ENCODE data around the gene NID1. TPM values are rescaled to one million over a fixed set of nuclear protein-coding genes. Genes with fewer than 3 reads are reported as not detected.

The NID1 gene
- total RNA-seq, 1 experiment from 2014 or later: 0.32 TPM

- TF ChIP-seq CBX3 (IDR thresholded peaks at IDR 0.05; ENCODE audit: low read depth): no peak
- no peak for TF ChIP-seq ELF1 (IDR thresholded peaks at IDR 0.05; ENCODE audit: borderline replicate concordance, low read depth)
- no peak for TF ChIP-seq CEBPB (IDR thresholded peaks at IDR 0.05; ENCODE audit: low read depth)
- TF ChIP-seq JUND (IDR thresholded peaks at IDR 0.05): no peak
- TF ChIP-seq ZNF274 (IDR thresholded peaks at IDR 0.05; ENCODE audit: low read depth, low read length): no peak
- no peak for TF ChIP-seq EGR1 (IDR thresholded peaks at IDR 0.05; ENCODE audit: low read depth)
- TF ChIP-seq SP1 (IDR thresholded peaks at IDR 0.05; ENCODE audit: low read depth): no peak
These were observed 62.9 kb downstream of the NID1 start (continued) for GRCh38 chr1:236002025-236002390.

- CTCF ChIA-PET: no interaction called here
- Histone ChIP-seq H2AFZ (ENCODE audit: low read depth, low read length, poor library complexity, severe bottlenecking) (no peak overlapping the region), H3K4me2 (ENCODE audit: low read length) (no peak overlapping the region), H3K36me3 (ENCODE audit: control insufficient read depth in 1 of 2, insufficient read depth in 2 of 2, low read length in 2 of 2) (no peaks in the 10 kb centered on the region), H3K4me3 (replicated peaks in 1 of 2; ENCODE audit: low read depth in 1 of 2, low read length in 2 of 2) (no peak overlapping the region), H3K27ac (ENCODE audit: low read depth, low read length) (no peak overlapping the region), H3K9ac (ENCODE audit: low read length) (no peak overlapping the region), H3K27me3 (ENCODE audit: insufficient read depth, low read length) (no peaks in the 10 kb centered on the region), H3K79me2 (ENCODE audit: insufficient read depth, low read length) (no peaks in the 10 kb centered on the region), H4K20me1 (ENCODE audit: insufficient read depth) (no peaks in the 10 kb centered on the region), H3K9me2 (ENCODE audit: insufficient read depth) (no peaks in the 10 kb centered on the region), H3K4me1 (ENCODE audit: control insufficient read depth in 1 of 2, insufficient read depth in 2 of 2, low read length in 2 of 2) (peaks cover 8 to 36% of the 10 kb centered on the region in 2 experiments), H3K9me3 (ENCODE audit: control insufficient read depth in 1 of 2, insufficient read depth in 1 of 2, low read depth in 1 of 2, low read length in 2 of 2) (no peaks in the 10 kb centered on the region)
- BruUV-seq (replicated peaks): no TSS peak
- POLR2A ChIA-PET: no interaction called here
- no peak for ATAC-seq
- intact Hi-C loops (cut with micrococcal nuclease): no loop called here
- TF ChIP-seq ATF3 (IDR thresholded peaks at IDR 0.05) (no peak), TCF7L2 (IDR thresholded peaks at IDR 0.05; ENCODE audit: borderline replicate concordance, extremely low read depth, insufficient read depth, insufficient read length) (no peak), EZH2 (IDR thresholded peaks at IDR 0.05) (no peak), CBX3 (IDR thresholded peaks at IDR 0.05; ENCODE audit: low read depth) (no peak), RAD21 (IDR thresholded peaks at IDR 0.05; ENCODE audit: low read depth) (no peak), EZH2phosphoT487 (IDR thresholded peaks at IDR 0.05; ENCODE audit: borderline replicate concordance) (no peak), ZNF274 (IDR thresholded peaks at IDR 0.05; ENCODE audit: low read depth, low read length) (no peak), JUND (IDR thresholded peaks at IDR 0.05) (no peak), CEBPB (IDR thresholded peaks at IDR 0.05; ENCODE audit: low read depth) (no peak), ZBTB33 (IDR thresholded peaks at IDR 0.05; ENCODE audit: extremely low read depth, insufficient replicate concordance, low read length) (no peak), POLR2A (IDR thresholded peaks at IDR 0.05; ENCODE audit: borderline replicate concordance, extremely low read depth, insufficient read depth, insufficient read length) (no peak), SIN3A (IDR thresholded peaks at IDR 0.05; ENCODE audit: low read depth) (no peak), ELF1 (IDR thresholded peaks at IDR 0.05; ENCODE audit: borderline replicate concordance, low read depth) (no peak), YY1 (IDR thresholded peaks at IDR 0.05; ENCODE audit: extremely low read depth, insufficient replicate concordance, low read depth, low read length) (no peak), REST (IDR thresholded peaks at IDR 0.05; ENCODE audit: low read depth) (no peak), SP1 (IDR thresholded peaks at IDR 0.05; ENCODE audit: low read depth) (no peak), FOSL1 (IDR thresholded peaks at IDR 0.05; ENCODE audit: low read depth) (no peak), ZFX (IDR thresholded peaks at IDR 0.05) (no peak)
- RAD21 ChIA-PET (ENCODE audit: low non-redundant PET in 1 of 2, low total read pairs in 2 of 2, uncharacterized antibody in 2 of 2, unreplicated experiment in 2 of 2): no interaction called here
- no peak for DNase-seq (ENCODE audit: low read depth, low spot score)
These were observed 64.1 kb downstream of the NID1 start for GRCh38 chr1:236000781-236001180.

All from HCT116 (cell line).